H9 (cell line): ENCODE results near the gene STK32B. TPM values are rescaled to one million over a fixed set of nuclear protein-coding genes. Genes with fewer than 3 reads are reported as not detected.

Experiments used
- DNase-seq: peaks from one replicate; pipeline ENCODE4 v3.0.0-alpha.2; 2017
- H2AFZ ChIP-seq: one replicate; pipeline ENCODE4 v1.6.1; 2013; ENCODE audit warnings: mild to moderate bottlenecking, low read length, control low read depth, moderate library complexity
- H2AK5ac ChIP-seq: 2 replicates; pipeline ENCODE4 v1.6.1; 2013; ENCODE audit warnings: low read length, control low read depth, mixed read lengths; ENCODE audit not compliant: insufficient read length
- H2BK120ac ChIP-seq: one replicate; pipeline ENCODE4 v1.6.1; 2013; ENCODE audit warnings: low read depth, mild to moderate bottlenecking, low read length, control low read depth, inconsistent platforms; ENCODE audit not compliant: poor library complexity, severe bottlenecking
- H2BK12ac ChIP-seq: 2 replicates; pipeline ENCODE4 v1.6.1; 2013; ENCODE audit warnings: low read length, control low read depth, mixed read lengths, low read depth; ENCODE audit not compliant: insufficient read length
- H2BK15ac ChIP-seq: 2 replicates; pipeline ENCODE4 v1.6.1; 2013; ENCODE audit warnings: low read depth, low read length, control low read depth
- H2BK20ac ChIP-seq: one replicate; pipeline ENCODE4 v1.6.1; 2013; ENCODE audit warnings: low read depth, mild to moderate bottlenecking, low read length, control low read depth, inconsistent platforms; ENCODE audit not compliant: poor library complexity, severe bottlenecking
- H2BK5ac ChIP-seq: 2 replicates; pipeline ENCODE4 v1.6.1; 2013; ENCODE audit warnings: low read length, control low read depth, mixed read lengths; ENCODE audit not compliant: insufficient read length
- H3K14ac ChIP-seq: 2 replicates; pipeline ENCODE4 v1.6.1; 2013; ENCODE audit warnings: low read length, control low read depth; ENCODE audit not compliant: insufficient read depth
- H3K18ac ChIP-seq: 2 replicates; pipeline ENCODE4 v1.6.1; 2013; ENCODE audit warnings: low read depth, mild to moderate bottlenecking, mixed read lengths, low read length, control low read depth; ENCODE audit not compliant: insufficient read length
- H3K23ac ChIP-seq: 2 replicates; pipeline ENCODE4 v1.6.1; 2013; ENCODE audit warnings: low read length, control low read depth, mixed read lengths, low read depth; ENCODE audit not compliant: insufficient read length
- H3K23me2 ChIP-seq: 2 replicates; pipeline ENCODE4 v1.6.1; 2013; ENCODE audit warnings: low read depth, mild to moderate bottlenecking, mixed read lengths, low read length, control low read depth; ENCODE audit not compliant: insufficient read length, poor library complexity, severe bottlenecking
- H3K27ac ChIP-seq: 2 replicates; pipeline ENCODE4 v1.5.1; 2013; ENCODE audit warnings: low read length, control low read depth, mixed read lengths, low read depth; ENCODE audit not compliant: insufficient read length
- H3K27me3 ChIP-seq: 2 replicates; pipeline ENCODE4 v1.6.1; 2013; ENCODE audit warnings: low read length, control low read depth, inconsistent platforms; ENCODE audit not compliant: insufficient read depth
- H3K4ac ChIP-seq: 2 replicates; pipeline ENCODE4 v1.6.1; 2013; ENCODE audit warnings: low read depth, mild to moderate bottlenecking, control low read depth, inconsistent platforms, low read length, moderate library complexity
- H3K4me1 ChIP-seq: 2 replicates; pipeline ENCODE4 v1.6.1; 2013; ENCODE audit warnings: low read length, control low read depth, inconsistent platforms; ENCODE audit not compliant: insufficient read depth
- H3K4me2 ChIP-seq: 2 replicates; pipeline ENCODE4 v1.6.1; 2013; ENCODE audit warnings: low read length, control low read depth, mixed read lengths; ENCODE audit not compliant: insufficient read length, insufficient read depth
- H3K56ac ChIP-seq: 2 replicates; pipeline ENCODE4 v1.6.1; 2013; ENCODE audit warnings: low read depth, mild to moderate bottlenecking, mixed read lengths, low read length, control low read depth; ENCODE audit not compliant: insufficient read length
- H3K79me1 ChIP-seq: 2 replicates; pipeline ENCODE4 v1.6.1; 2013; ENCODE audit warnings: low read depth, mild to moderate bottlenecking, moderate library complexity, low read length, control low read depth, inconsistent platforms; ENCODE audit not compliant: insufficient read depth, poor library complexity, severe bottlenecking
- H3K79me2 ChIP-seq: 2 replicates; pipeline ENCODE4 v1.6.1; 2013; ENCODE audit warnings: low read length, control low read depth, inconsistent platforms; ENCODE audit not compliant: insufficient read depth
- H3K9ac ChIP-seq: 2 replicates; pipeline ENCODE4 v1.6.1; 2013; ENCODE audit warnings: low read length, control low read depth, mixed read lengths; ENCODE audit not compliant: insufficient read length; ENCODE audit errors: extremely low read depth
- H3K9me3 ChIP-seq: one replicate; pipeline ENCODE4 v1.6.1; 2013; ENCODE audit warnings: low read depth, low read length, inconsistent platforms; ENCODE audit not compliant: control insufficient read depth
- H3T11ph ChIP-seq: one replicate; pipeline ENCODE4 v1.6.1; 2013; ENCODE audit warnings: mild to moderate bottlenecking, low read length, control low read depth, inconsistent platforms
- H4K20me1 ChIP-seq: one replicate; pipeline ENCODE4 v1.6.1; 2013; ENCODE audit not compliant: control insufficient read depth, insufficient read length, insufficient read depth
- H4K5ac ChIP-seq: 2 replicates; pipeline ENCODE4 v1.6.1; 2013; ENCODE audit warnings: low read depth, mild to moderate bottlenecking, mixed read lengths, low read length, control low read depth; ENCODE audit not compliant: insufficient read length
- H4K8ac ChIP-seq: replicated peaks from 2 replicates; pipeline ENCODE4 v1.6.1; 2013; ENCODE audit warnings: low read length, control low read depth, mixed read lengths, low read depth; ENCODE audit not compliant: insufficient read length
- H4K91ac ChIP-seq: 2 replicates; pipeline ENCODE4 v1.6.1; 2013; ENCODE audit warnings: low read depth, mild to moderate bottlenecking, moderate library complexity, mixed read lengths, low read length, control low read depth; ENCODE audit not compliant: insufficient read length
- H3K27ac Mint-ChIP-seq, 3 experiments: 2 replicates in 2 of 3; 3 replicates in 1 of 3; pipeline ENCODE4 v1.8.0; 2020 to 2021; ENCODE audit warnings: mixed read lengths in 3 of 3, mild to moderate bottlenecking in 1 of 3, moderate library complexity in 1 of 3
- H3K27me3 Mint-ChIP-seq: 2 replicates; pipeline ENCODE4 v1.8.0; 2021; ENCODE audit warnings: low read depth, mild to moderate bottlenecking, moderate library complexity, mixed read lengths
- H3K36me3 Mint-ChIP-seq, 3 experiments: 2 replicates in 2 of 3; 3 replicates in 1 of 3; pipeline ENCODE4 v1.8.0; 2020 to 2021; ENCODE audit warnings: low read depth in 3 of 3, mixed read lengths in 3 of 3; ENCODE audit not compliant: insufficient read depth in 1 of 3
- H3K4me1 Mint-ChIP-seq, 2 experiments: 2 replicates each; pipeline ENCODE4 v1.8.0; 2020; ENCODE audit warnings: mixed read lengths in 2 of 2
- H3K4me3 Mint-ChIP-seq, 2 experiments: 2 replicates in 1 of 2; 3 replicates in 1 of 2; pipeline ENCODE4 v1.8.0; 2020 to 2021; ENCODE audit warnings: mild to moderate bottlenecking in 2 of 2, mixed read lengths in 2 of 2, moderate library complexity in 1 of 2
- H3K9me3 Mint-ChIP-seq, 2 experiments: 2 replicates in 1 of 2; 3 replicates in 1 of 2; pipeline ENCODE4 v1.8.0; 2020; ENCODE audit warnings: mild to moderate bottlenecking in 2 of 2, mixed read lengths in 2 of 2, moderate library complexity in 1 of 2
- CTCF ChIP-seq: fragments of 200-600 bp; sonication (generic); conservative IDR thresholded peaks from 3 replicates; pipeline ENCODE4 v1.8.0; 2021; ENCODE audit warnings: antibody characterized with exemption, mild to moderate bottlenecking
- WGBS: extraction: QIAGEN DNeasy Blood & Tissue Kit; methylation state at CpG from one replicate; pipeline ENCODE4 v1.1.7; 2013; ENCODE audit warnings: missing lambda C conversion rate, low lambda C conversion rate, mixed read lengths; ENCODE audit not compliant: insufficient read length; ENCODE audit errors: extremely low coverage; 5-methylcytosine and 5-hydroxymethylcytosine counted together
- total RNA-seq: library from RNA; stranded (reverse); gene quantifications from 2 replicates; pipeline ENCODE4 v1.2.1, GENCODE V29; 2021

The STK32B gene
- total RNA-seq, 1 experiment from 2014 or later, result 1.0 TPM

GRCh38 chr4:5422195-5422594 is 370.9 kb downstream of the STK32B start:
- Histone ChIP-seq H4K20me1 (no peaks in the 10 kb centered on the region), H2AFZ (no peak overlapping the region), H2BK20ac (no peak overlapping the region), H3K18ac (no peak overlapping the region), H2BK12ac (no peak overlapping the region), H3K4me1 (no peaks in the 10 kb centered on the region), H3K79me2 (no peaks in the 10 kb centered on the region), H2BK15ac (no peak overlapping the region), H4K8ac (no peak overlapping the region), H3K9ac (no peak overlapping the region), H3K14ac (no peak overlapping the region), H3K23me2 (no peaks in the 10 kb centered on the region), H4K91ac (no peak overlapping the region), H2BK120ac (no peak overlapping the region), H3K27me3 (no peaks in the 10 kb centered on the region), H3K79me1 (no peaks in the 10 kb centered on the region), H3K9me3 (no peaks in the 10 kb centered on the region), H2BK5ac (no peak overlapping the region), H3K23ac (no peak overlapping the region), H3T11ph (no peak overlapping the region), H2AK5ac (no peak overlapping the region), H4K5ac (no peak overlapping the region), H3K27ac (no peak overlapping the region), H3K56ac (no peak overlapping the region), H3K4ac (no peak overlapping the region), H3K4me2 (no peak overlapping the region)
- no peak for DNase-seq
- peaks cover 7 to 8% of the 10 kb centered on the region in 2 experiments for H3K9me3 Mint-ChIP-seq
- no peak overlapping the region for H3K4me3 Mint-ChIP-seq
- H3K4me1 Mint-ChIP-seq, result no peaks in the 10 kb centered on the region; a peak in 1 of 4 replicates
- no peak for TF ChIP-seq CTCF
- peaks cover 0 to 6% (median 0%) of the 10 kb centered on the region in 3 experiments; a peak in 3 of 7 replicates for H3K36me3 Mint-ChIP-seq
- no CpG with 5 or more reads among the region's 2 CpGs for WGBS
- H3K27me3 Mint-ChIP-seq, result peaks cover 21% of the 10 kb centered on the region
- no peak overlapping the region for H3K27ac Mint-ChIP-seq
